SU-DHL-6 (cell line): ENCODE data around the gene ZWINT.

Source experiments
- H2AFZ ChIP-seq: fragments of 200-600 bp; sonication (generic); 2 replicates; pipeline ENCODE4 v1.6.1; 2014; ENCODE audit warnings: low read depth, mild to moderate bottlenecking, moderate library complexity, mixed read lengths, antibody characterized with exemption, low read length; ENCODE audit not compliant: severe bottlenecking
- H3F3A ChIP-seq: fragments of 200-600 bp; shearing (Covaris generic); 2 replicates; pipeline ENCODE4 v1.6.0; 2016; ENCODE audit warnings: antibody characterized with exemption, mild to moderate bottlenecking; ENCODE audit not compliant: insufficient read depth
- H3K27ac ChIP-seq: fragments of 200-600 bp; sonication (generic); 2 replicates; pipeline ENCODE4 v1.5.1; 2016; ENCODE audit warnings: low read depth, mild to moderate bottlenecking, low read length, moderate library complexity, mixed read lengths
- H3K27me3 ChIP-seq: fragments of 200-600 bp; sonication (generic), shearing (Covaris generic); 2 replicates; pipeline ENCODE4 v1.6.0; 2014; ENCODE audit warnings: mild to moderate bottlenecking, low read length
- H3K36me3 ChIP-seq: fragments of 200-600 bp; sonication (generic); 2 replicates; pipeline ENCODE4 v1.6.1; 2014; ENCODE audit warnings: mild to moderate bottlenecking, low read length, mixed read lengths
- H3K4me2 ChIP-seq: fragments of 300-600, 200-600 bp; shearing (Covaris generic), sonication (generic); 2 replicates; pipeline ENCODE4 v1.6.0; 2014; ENCODE audit warnings: low read length, low read depth, mild to moderate bottlenecking; ENCODE audit not compliant: poor library complexity, severe bottlenecking
- H3K4me3 ChIP-seq: fragments of 200-600 bp; sonication (generic); 2 replicates; pipeline ENCODE4 v1.5.1; 2014; ENCODE audit warnings: antibody characterized with exemption, low read length, mild to moderate bottlenecking, mixed read lengths; ENCODE audit not compliant: insufficient read depth, poor library complexity, severe bottlenecking
- H3K79me2 ChIP-seq: fragments of 200-600 bp; sonication (generic); 2 replicates; pipeline ENCODE4 v1.6.1; 2014; ENCODE audit warnings: mild to moderate bottlenecking, low read length, moderate library complexity; ENCODE audit not compliant: insufficient read depth
- H3K9ac ChIP-seq: fragments of 200-600 bp; sonication (generic); 2 replicates; pipeline ENCODE4 v1.7.0; 2014; ENCODE audit warnings: mild to moderate bottlenecking, low read length
- H3K9me2 ChIP-seq: fragments of 200-600 bp; sonication (generic); replicated peaks from 2 replicates; pipeline ENCODE4 v1.6.1; 2014; ENCODE audit warnings: low read length; ENCODE audit not compliant: insufficient read depth
- H3K9me3 ChIP-seq: fragments of 200-600 bp; sonication (generic); 2 replicates; pipeline ENCODE4 v1.6.1; 2014; ENCODE audit warnings: low read length, mixed read lengths; ENCODE audit not compliant: insufficient read depth
- H4K20me1 ChIP-seq: fragments of 200-600 bp; sonication (generic); 2 replicates; pipeline ENCODE4 v1.6.1; 2014; ENCODE audit warnings: low read depth, mild to moderate bottlenecking, antibody characterized with exemption, low read length, moderate library complexity, mixed read lengths
- CTCF ChIP-seq: fragments of 200-600 bp; sonication (generic); IDR thresholded peaks from one replicate; pipeline ENCODE4 v1.5.1; 2017; ENCODE audit warnings: antibody characterized with exemption, mild to moderate bottlenecking, low read length, moderate library complexity; ENCODE audit not compliant: insufficient read depth, poor library complexity, severe bottlenecking
- EZH2phosphoT487 ChIP-seq: fragments of 200-600 bp; sonication (generic), shearing (Covaris generic); conservative IDR thresholded peaks from 2 replicates; pipeline ENCODE4 v1.6.1; 2018; ENCODE audit warnings: mild to moderate bottlenecking, antibody characterized with exemption, low read length, moderate library complexity, mixed read lengths

Gene ZWINT

GRCh38 chr10:56360583-56360966, 484 bp downstream of the ZWINT start:
- H3F3A ChIP-seq = peaks cover 18% of the 10 kb centered on the region
- H3K4me3 ChIP-seq = peak overlapping the region; percentile 98
- H3K9me3 ChIP-seq = no peaks in the 10 kb centered on the region
- peak overlapping the region; percentile 63 for H3K27ac ChIP-seq
- peak overlapping the region; percentile 95 for H3K4me2 ChIP-seq
- peak overlapping the region; percentile 65 for H2AFZ ChIP-seq
- no peaks in the 10 kb centered on the region for H3K9me2 ChIP-seq
- peak overlapping the region; percentile 97 for H3K9ac ChIP-seq
- H4K20me1 ChIP-seq = peaks cover 4% of the 10 kb centered on the region; the same call in 1 of the 2 replicates
- H3K27me3 ChIP-seq = no peaks in the 10 kb centered on the region
- TF ChIP-seq EZH2phosphoT487 (no peak), CTCF (no peak)
- peaks cover 35% of the 10 kb centered on the region for H3K36me3 ChIP-seq
- H3K79me2 ChIP-seq = peaks cover 50% of the 10 kb centered on the region

GRCh38 chr10:56359837-56360236, 1.2 kb downstream of the ZWINT start:
- Histone ChIP-seq H3K9ac (peak overlapping the region; percentile 97), H3K27me3 (no peaks in the 10 kb centered on the region), H3K79me2 (peaks cover 52% of the 10 kb centered on the region), H3K4me3 (peak overlapping the region; percentile 98), H3K27ac (peak overlapping the region; percentile 63), H3F3A (peaks cover 18% of the 10 kb centered on the region), H3K36me3 (peaks cover 42% of the 10 kb centered on the region), H3K9me3 (no peaks in the 10 kb centered on the region), H3K9me2 (no peaks in the 10 kb centered on the region), H3K4me2 (peak overlapping the region; percentile 95), H4K20me1 (peaks cover 9% of the 10 kb centered on the region; the same call in 1 of the 2 replicates), H2AFZ (no peak overlapping the region)
- no peak for TF ChIP-seq CTCF
- no peak for TF ChIP-seq EZH2phosphoT487

GRCh38 chr10:56357018-56357417, 4.0 kb downstream of the ZWINT start:
- Histone ChIP-seq H4K20me1 (peaks cover 22% of the 10 kb centered on the region; the same call in 1 of the 2 replicates), H3K4me2 (peak overlapping the region; percentile 33), H3K9me3 (no peaks in the 10 kb centered on the region), H3F3A (peaks cover 40% of the 10 kb centered on the region), H3K79me2 (peaks cover 48% of the 10 kb centered on the region), H3K27ac (no peak overlapping the region), H3K4me3 (no peak overlapping the region), H3K9ac (no peak overlapping the region), H3K27me3 (no peaks in the 10 kb centered on the region), H2AFZ (no peak overlapping the region), H3K9me2 (no peaks in the 10 kb centered on the region), H3K36me3 (peaks cover 63% of the 10 kb centered on the region)
- no peak for TF ChIP-seq EZH2phosphoT487
- TF ChIP-seq CTCF = no peak
